ENCODE data around the gene PPP1CC.

PPP1CC gene

DNA sequence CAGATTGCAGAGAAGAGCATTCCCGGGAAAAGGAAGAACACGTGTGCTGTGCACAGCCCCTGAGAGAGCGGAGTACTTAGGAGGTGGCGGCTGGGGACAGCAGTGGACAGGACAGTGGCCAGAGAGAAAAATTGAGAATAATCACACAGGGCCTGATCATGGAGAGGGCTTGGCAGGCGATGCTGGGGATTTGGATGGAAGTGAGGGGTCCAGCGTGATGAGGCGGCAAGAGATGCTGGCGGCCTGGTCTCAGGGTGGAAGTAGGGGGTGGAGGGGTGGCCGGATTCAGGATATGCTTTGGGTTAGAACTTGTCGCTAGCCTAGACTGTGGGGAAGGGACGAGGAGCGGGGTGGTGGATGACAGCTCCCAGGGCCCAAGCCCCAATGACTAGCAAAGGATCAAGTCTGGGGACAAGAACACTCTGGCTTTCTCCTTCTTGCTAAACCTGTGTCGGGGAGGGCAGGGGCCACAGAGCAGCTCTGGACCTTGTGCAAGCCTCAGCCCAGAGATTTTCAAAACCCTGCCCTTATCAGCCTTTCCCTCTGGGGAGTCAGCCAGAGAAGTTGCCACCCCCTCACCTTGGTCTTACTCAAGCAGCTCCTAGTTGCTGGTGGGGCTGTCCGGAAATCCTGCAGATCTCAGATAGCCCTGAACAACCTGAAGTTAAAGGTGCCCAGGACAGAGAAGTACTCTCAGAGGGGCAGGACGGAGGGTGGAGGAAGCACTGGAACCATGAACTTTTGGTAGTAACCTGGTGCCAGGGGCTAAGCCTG is 55.1 kb downstream of the PPP1CC start:
- DNase-seq (ENCODE audit: low spot score): no peak

DNA sequence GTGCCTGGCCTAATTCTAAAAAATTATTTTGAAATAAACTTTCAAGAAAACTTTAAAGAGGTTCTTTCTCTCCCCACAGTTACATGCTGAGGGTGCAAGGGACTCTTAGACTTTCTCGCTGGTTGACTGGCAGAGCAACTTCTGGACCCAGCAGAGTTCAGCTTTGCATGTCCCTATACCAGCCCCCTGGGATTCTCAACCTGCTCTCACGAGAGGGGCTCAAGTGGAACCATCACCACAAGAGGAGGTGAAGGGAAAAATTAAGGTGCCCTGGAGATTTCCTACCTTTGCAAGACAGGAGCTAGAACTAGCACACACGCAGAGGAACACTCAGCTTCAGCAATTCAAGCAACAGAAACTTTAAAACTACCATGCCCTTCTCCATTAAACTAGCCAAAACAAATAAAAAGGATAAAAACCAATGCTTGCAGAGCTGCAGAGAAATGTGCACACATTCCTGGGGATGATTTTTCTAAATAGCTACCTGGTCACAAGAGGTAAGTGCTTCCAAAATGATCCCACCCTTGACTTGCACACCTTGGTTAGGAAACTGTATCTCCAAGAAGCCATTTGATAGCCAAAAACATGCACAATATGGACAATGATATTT is 56.3 kb downstream of the PPP1CC start:
- no peak for DNase-seq (ENCODE audit: low spot score)

DNA sequence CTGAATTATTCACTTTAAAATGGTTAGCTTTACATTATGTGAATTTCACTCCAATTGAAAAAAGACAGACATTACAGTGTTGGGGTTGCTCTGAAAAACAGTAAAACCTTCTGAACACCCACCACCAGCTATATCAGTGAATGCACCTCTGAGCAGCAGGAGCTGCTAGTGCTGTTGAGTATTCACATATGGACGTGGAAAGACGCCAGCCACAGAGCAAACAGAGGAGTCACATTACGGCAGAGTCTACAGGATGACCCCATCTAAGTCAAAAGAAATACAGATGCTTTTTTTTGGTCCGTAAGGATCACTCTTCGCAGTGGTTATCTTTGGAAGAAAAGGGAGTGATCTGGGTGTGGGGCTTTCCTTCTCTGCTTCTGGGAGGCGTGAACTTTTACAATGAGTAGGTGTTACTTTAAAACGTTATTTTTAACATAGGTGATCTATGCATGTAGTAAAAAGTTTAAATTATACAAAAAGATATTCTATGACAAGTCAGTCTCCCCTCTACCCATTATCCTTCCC is 58.3 kb downstream of the PPP1CC start:
- no peak for DNase-seq (ENCODE audit: low spot score)

DNA sequence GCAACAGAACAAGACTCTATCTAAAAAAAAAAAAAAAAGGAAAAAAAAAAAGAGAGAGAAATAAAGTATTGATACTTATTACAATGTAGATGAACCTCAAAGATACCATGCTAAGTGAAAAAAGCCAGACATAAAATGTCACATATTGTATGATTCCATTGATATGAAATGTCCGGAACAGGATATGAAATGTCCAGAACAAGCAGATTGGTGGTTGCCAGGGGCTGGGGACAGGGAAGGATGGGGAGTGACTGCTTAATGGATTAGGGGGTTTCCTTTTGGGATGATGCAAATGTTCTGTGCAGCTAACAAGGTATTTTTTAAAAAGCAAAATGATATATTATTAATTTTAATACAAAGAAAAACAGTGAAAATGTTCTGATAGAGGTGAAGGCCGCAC is 58.8 kb downstream of the PPP1CC start:
- no peak for DNase-seq (ENCODE audit: low spot score)

DNA sequence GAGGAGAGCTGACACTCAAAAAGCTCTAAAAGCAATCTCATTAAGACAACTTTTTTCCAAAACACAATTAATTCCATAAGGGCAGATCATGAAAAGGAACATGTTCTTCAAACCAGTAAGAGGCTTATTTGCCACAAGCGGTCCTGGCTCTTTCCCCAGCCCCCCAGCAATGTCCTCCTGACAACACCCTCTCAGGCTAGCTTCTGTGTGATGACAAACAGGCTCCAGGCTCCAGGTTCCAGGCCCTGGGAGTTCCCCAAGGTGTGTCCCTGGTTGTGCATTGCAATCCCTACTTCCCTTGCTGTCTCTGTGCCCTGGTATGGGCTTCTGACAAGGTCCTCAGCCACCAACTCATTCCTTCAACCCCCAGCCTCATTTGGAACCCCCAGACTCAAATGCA is 62.7 kb downstream of the PPP1CC start:
- DNase-seq (ENCODE audit: low spot score): no peak

DNA sequence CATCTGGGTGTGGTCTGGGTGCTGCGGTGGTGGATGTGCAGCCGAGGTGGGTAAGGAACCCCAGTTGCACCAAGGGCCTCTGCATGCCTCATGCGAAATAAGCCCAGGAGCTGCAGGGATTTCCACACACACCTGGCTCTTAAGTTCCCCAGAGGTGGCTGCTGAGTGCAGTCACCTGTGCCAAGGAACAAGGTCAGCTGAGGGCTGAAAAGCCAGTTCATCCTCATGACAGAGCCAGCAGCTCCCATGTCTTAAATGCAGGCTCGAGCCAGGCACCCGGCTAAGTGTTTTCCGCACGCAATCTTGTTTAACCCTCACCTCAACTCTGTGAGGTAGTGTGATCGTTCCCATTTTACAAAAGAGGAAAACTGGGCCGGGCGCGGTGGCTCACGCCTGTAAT is 63.5 kb downstream of the PPP1CC start:
- DNase-seq (ENCODE audit: low spot score): no peak

DNA sequence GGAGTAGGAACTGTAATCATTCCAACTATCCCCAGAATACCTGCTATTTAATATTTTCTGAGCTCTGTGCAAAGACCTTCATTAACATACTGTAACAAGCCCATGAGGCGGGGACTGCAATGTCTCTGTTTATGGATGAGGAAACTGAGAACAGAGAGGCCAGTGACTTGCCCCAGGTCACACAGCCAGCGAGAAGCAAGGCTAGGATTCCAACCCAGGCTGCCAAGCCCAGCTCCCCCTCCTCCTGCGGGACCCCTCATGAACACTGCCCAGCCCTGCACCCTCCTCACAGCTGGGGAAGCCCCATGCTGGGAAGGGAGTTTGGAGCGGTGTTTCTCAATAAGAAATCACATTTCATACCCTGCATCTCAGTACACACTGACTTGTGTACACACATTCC is 64.7 kb downstream of the PPP1CC start:
- no peak for DNase-seq (ENCODE audit: low spot score)

GRCh38 chr12:110677206-110677911 is 65.3 kb downstream of the PPP1CC start:
- DNase-seq (ENCODE audit: low spot score): no peak

- DNase-seq (ENCODE audit: low spot score): no peak
These were observed 66.5 kb downstream of the PPP1CC start for GRCh38 chr12:110676171-110676570.

DNA sequence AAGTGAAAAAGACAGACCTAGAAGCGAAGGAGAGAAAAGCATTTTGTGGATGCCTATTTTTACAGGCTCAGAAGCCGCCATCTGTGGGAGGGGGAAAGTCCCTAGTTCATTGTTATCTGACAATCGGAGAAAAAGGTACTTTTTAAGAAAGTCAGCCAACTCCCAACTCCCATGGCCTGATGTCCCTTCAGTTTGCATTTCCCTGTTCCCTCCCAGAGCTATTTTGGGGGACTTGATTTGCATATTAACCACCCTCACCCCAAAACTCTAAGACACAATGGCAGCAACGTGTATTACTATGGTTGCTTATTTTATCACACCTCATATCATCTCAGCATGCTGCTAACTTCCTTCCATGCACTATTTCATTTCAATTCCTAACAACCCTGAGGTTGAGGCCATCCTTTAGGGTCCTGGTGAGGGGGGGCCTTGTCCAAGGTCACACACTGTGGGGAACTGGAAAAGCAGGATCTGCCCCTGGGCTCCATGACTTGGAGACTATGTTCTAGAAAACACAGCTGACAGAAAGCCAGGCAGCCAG is 72.5 kb downstream of the PPP1CC start:
- DNase-seq (ENCODE audit: low spot score): no peak

All from RKO (cell line).